ENCODE measurements around the gene AIPL1. TPM values are rescaled to one million over a fixed set of nuclear protein-coding genes. Genes with fewer than 3 reads are reported as not detected.
A peak's percentile ranks its signal among the peaks of the same experiment; 100 is the strongest.

The AIPL1 gene
- total RNA-seq, 1 experiment from 2014 or later: not detected

- Histone ChIP-seq H3K9me3 (ENCODE audit: control insufficient read depth, insufficient read depth, low read depth, low read length) (no peaks in the 10 kb centered on the region; the same call in 1 of the 2 replicates), H3K4me1 (ENCODE audit: control insufficient read depth, insufficient read depth, low read length) (no peaks in the 10 kb centered on the region), H3K27ac (ENCODE audit: low read length) (no peak overlapping the region), H3K4me3 (ENCODE audit: low read depth in 2 of 2, low read length in 2 of 2) (no peak overlapping the region), H3K27me3 (ENCODE audit: control insufficient read depth, insufficient read depth, low read length) (no peaks in the 10 kb centered on the region), H3K36me3 (ENCODE audit: control insufficient read depth, insufficient read depth, low read length) (no peaks in the 10 kb centered on the region)
- ChIA-PET CTCF (no interaction called here), POLR2A (no interaction called here)
- TF ChIP-seq, protein P1, sequence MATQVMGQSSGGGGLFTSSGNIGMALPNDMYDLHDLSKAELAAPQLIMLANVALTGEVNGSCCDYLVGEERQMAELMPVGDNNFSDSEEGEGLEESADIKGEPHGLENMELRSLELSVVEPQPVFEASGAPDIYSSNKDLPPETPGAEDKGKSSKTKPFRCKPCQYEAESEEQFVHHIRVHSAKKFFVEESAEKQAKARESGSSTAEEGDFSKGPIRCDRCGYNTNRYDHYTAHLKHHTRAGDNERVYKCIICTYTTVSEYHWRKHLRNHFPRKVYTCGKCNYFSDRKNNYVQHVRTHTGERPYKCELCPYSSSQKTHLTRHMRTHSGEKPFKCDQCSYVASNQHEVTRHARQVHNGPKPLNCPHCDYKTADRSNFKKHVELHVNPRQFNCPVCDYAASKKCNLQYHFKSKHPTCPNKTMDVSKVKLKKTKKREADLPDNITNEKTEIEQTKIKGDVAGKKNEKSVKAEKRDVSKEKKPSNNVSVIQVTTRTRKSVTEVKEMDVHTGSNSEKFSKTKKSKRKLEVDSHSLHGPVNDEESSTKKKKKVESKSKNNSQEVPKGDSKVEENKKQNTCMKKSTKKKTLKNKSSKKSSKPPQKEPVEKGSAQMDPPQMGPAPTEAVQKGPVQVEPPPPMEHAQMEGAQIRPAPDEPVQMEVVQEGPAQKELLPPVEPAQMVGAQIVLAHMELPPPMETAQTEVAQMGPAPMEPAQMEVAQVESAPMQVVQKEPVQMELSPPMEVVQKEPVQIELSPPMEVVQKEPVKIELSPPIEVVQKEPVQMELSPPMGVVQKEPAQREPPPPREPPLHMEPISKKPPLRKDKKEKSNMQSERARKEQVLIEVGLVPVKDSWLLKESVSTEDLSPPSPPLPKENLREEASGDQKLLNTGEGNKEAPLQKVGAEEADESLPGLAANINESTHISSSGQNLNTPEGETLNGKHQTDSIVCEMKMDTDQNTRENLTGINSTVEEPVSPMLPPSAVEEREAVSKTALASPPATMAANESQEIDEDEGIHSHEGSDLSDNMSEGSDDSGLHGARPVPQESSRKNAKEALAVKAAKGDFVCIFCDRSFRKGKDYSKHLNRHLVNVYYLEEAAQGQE (IDR thresholded peaks at IDR 0.05; ENCODE audit: insufficient read depth in 1 of 2, low read depth in 2 of 2, low read length in 1 of 2): no peak
- TF ChIP-seq, protein P2, sequence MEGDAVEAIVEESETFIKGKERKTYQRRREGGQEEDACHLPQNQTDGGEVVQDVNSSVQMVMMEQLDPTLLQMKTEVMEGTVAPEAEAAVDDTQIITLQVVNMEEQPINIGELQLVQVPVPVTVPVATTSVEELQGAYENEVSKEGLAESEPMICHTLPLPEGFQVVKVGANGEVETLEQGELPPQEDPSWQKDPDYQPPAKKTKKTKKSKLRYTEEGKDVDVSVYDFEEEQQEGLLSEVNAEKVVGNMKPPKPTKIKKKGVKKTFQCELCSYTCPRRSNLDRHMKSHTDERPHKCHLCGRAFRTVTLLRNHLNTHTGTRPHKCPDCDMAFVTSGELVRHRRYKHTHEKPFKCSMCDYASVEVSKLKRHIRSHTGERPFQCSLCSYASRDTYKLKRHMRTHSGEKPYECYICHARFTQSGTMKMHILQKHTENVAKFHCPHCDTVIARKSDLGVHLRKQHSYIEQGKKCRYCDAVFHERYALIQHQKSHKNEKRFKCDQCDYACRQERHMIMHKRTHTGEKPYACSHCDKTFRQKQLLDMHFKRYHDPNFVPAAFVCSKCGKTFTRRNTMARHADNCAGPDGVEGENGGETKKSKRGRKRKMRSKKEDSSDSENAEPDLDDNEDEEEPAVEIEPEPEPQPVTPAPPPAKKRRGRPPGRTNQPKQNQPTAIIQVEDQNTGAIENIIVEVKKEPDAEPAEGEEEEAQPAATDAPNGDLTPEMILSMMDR (IDR thresholded peaks at IDR 0.05): peak; percentile 29
- in situ Hi-C loops (cut with HindIII; ENCODE audit: low pct_unique_long_range_greater_than_20kb, low sequenced_read_pairs) (no loop called here), intact Hi-C loops (cut with micrococcal nuclease; ENCODE audit: unreplicated experiment) (no loop called here)
- no peak for ATAC-seq
- no TSS peak for BruUV-seq (replicated peaks)
- no peak for DNase-seq (ENCODE audit: low read depth, low spot score)
Measured at GRCh38 chr17:6427279-6427781, 7.6 kb downstream of the AIPL1 start.

GRCh38 chr17:6426356-6427101, 8.4 kb downstream of the AIPL1 start:
- no peak for TF ChIP-seq TCF7L2 (IDR thresholded peaks at IDR 0.05; ENCODE audit: low read depth, low read length)
- TF ChIP-seq, protein P1 (IDR thresholded peaks at IDR 0.05; ENCODE audit: insufficient read depth in 1 of 2, low read depth in 2 of 2, low read length in 1 of 2): no peak
- TF ChIP-seq SIN3A (IDR thresholded peaks at IDR 0.05; ENCODE audit: borderline replicate concordance, insufficient read depth, low read depth, low read length): no peak
- no peak for TF ChIP-seq POLR2AphosphoS5 (IDR thresholded peaks at IDR 0.05; ENCODE audit: low read depth, low read length)
- TF ChIP-seq, protein P2 (IDR thresholded peaks at IDR 0.05): no peak
- Histone ChIP-seq H3K27me3 (ENCODE audit: control insufficient read depth, insufficient read depth, low read length) (no peaks in the 10 kb centered on the region), H3K27ac (ENCODE audit: low read length) (no peak overlapping the region), H3K4me1 (ENCODE audit: control insufficient read depth, insufficient read depth, low read length) (no peaks in the 10 kb centered on the region), H3K4me3 (ENCODE audit: low read depth in 2 of 2, low read length in 2 of 2) (no peak overlapping the region), H3K9me3 (ENCODE audit: control insufficient read depth, insufficient read depth, low read depth, low read length) (no peaks in the 10 kb centered on the region; the same call in 1 of the 2 replicates), H3K36me3 (ENCODE audit: control insufficient read depth, insufficient read depth, low read length) (no peaks in the 10 kb centered on the region)
- BruUV-seq (replicated peaks): no TSS peak
- no peak for ATAC-seq
- no peak for DNase-seq (ENCODE audit: low read depth, low spot score)
- intact Hi-C loops (cut with micrococcal nuclease; ENCODE audit: unreplicated experiment): no loop called here
- ChIA-PET POLR2A (no interaction called here), CTCF (no interaction called here)
- in situ Hi-C loops (cut with HindIII; ENCODE audit: low pct_unique_long_range_greater_than_20kb, low sequenced_read_pairs): no loop called here
